Chondrocyte (in vitro differentiated cells): ENCODE measurements around the gene MEIS2. TPM values are rescaled to one million over a fixed set of nuclear protein-coding genes. Genes with fewer than 3 reads are reported as not detected.

Experiments
- DNase-seq: peaks from one replicate; pipeline ENCODE4 v3.0.0; 2021; ENCODE audit warnings: mixed read lengths, low spot score
- H3K27ac Mint-ChIP-seq: one replicate; pipeline ENCODE4 v1.8.0; 2021; ENCODE audit warnings: mild to moderate bottlenecking, moderate library complexity, mixed read lengths; ENCODE audit not compliant: unreplicated experiment
- H3K27me3 Mint-ChIP-seq: 2 replicates; pipeline ENCODE4 v1.8.0; 2021; ENCODE audit warnings: low read depth, mixed read lengths
- H3K36me3 Mint-ChIP-seq: 2 replicates; pipeline ENCODE4 v1.8.0; 2021; ENCODE audit warnings: low read depth, mixed read lengths
- H3K4me1 Mint-ChIP-seq: 2 replicates; pipeline ENCODE4 v1.8.0; 2021; ENCODE audit warnings: low read depth, mild to moderate bottlenecking, mixed read lengths
- H3K4me3 Mint-ChIP-seq: one replicate; pipeline ENCODE4 v1.8.0; 2021; ENCODE audit warnings: mild to moderate bottlenecking, moderate library complexity, mixed read lengths; ENCODE audit not compliant: unreplicated experiment
- H3K9me3 Mint-ChIP-seq: 2 replicates; pipeline ENCODE4 v1.8.0; 2021; ENCODE audit warnings: low read depth, mixed read lengths
- CTCF ChIP-seq: fragments of 200-600 bp; sonication (generic); IDR thresholded peaks from 2 replicates; pipeline ENCODE4 v1.5.0; 2021; ENCODE audit warnings: antibody characterized with exemption, mild to moderate bottlenecking, moderate library complexity
- total RNA-seq: library from RNA; stranded (reverse); gene quantifications from 3 replicates; pipeline ENCODE4 v1.2.1, GENCODE V29; 2021

The MEIS2 gene
- total RNA-seq, 1 donor from 2014 or later, result 28.3 TPM

GRCh38 chr15:36978126-36978525 is 122.2 kb downstream of the MEIS2 start:
- Mint-ChIP-seq H3K9me3 (peaks cover 8% of the 10 kb centered on the region), H3K36me3 (peaks cover 2% of the 10 kb centered on the region), H3K4me1 (peaks cover 11% of the 10 kb centered on the region), H3K27me3 (no peaks in the 10 kb centered on the region), H3K27ac (no peak overlapping the region), H3K4me3 (no peak overlapping the region)
- TF ChIP-seq CTCF, result no peak
- DNase-seq, result no peak

- no peak overlapping the region for H3K27ac Mint-ChIP-seq
Observed at GRCh38 chr15:36977659-36978058, 122.7 kb downstream of the MEIS2 start.

GRCh38 chr15:36972704-36973103 is 127.6 kb downstream of the MEIS2 start:
- peaks cover 2% of the 10 kb centered on the region for H3K36me3 Mint-ChIP-seq
- no peak for DNase-seq
- no peak overlapping the region for H3K27ac Mint-ChIP-seq
- TF ChIP-seq CTCF, result no peak
- no peaks in the 10 kb centered on the region for H3K9me3 Mint-ChIP-seq
- no peaks in the 10 kb centered on the region for H3K27me3 Mint-ChIP-seq
- H3K4me3 Mint-ChIP-seq, result no peak overlapping the region
- H3K4me1 Mint-ChIP-seq, result no peaks in the 10 kb centered on the region

More at GRCh38 chr15:36977659-36978058, 122.7 kb downstream of the MEIS2 start:
- Mint-ChIP-seq H3K9me3 (peaks cover 4% of the 10 kb centered on the region), H3K4me3 (no peak overlapping the region), H3K27me3 (no peaks in the 10 kb centered on the region), H3K36me3 (peaks cover 2% of the 10 kb centered on the region), H3K4me1 (peaks cover 7% of the 10 kb centered on the region)
- DNase-seq, result no peak
- TF ChIP-seq CTCF, result no peak

GRCh38 chr15:36970522-36970921 is 129.8 kb downstream of the MEIS2 start:
- Mint-ChIP-seq H3K27me3 (no peaks in the 10 kb centered on the region), H3K27ac (no peak overlapping the region), H3K4me1 (no peaks in the 10 kb centered on the region), H3K36me3 (peaks cover 2% of the 10 kb centered on the region), H3K9me3 (no peaks in the 10 kb centered on the region), H3K4me3 (no peak overlapping the region)
- no peak for TF ChIP-seq CTCF
- DNase-seq, result no peak

- H3K4me1 Mint-ChIP-seq, result peaks cover 7% of the 10 kb centered on the region
- no peak for TF ChIP-seq CTCF
- no peaks in the 10 kb centered on the region for H3K9me3 Mint-ChIP-seq
- peaks cover 2% of the 10 kb centered on the region for H3K36me3 Mint-ChIP-seq
- no peak overlapping the region for H3K4me3 Mint-ChIP-seq
- H3K27me3 Mint-ChIP-seq, result no peaks in the 10 kb centered on the region
- no peak for DNase-seq
- no peak overlapping the region for H3K27ac Mint-ChIP-seq
Observed at GRCh38 chr15:36967929-36968328, 132.4 kb downstream of the MEIS2 start.
